T-cell (primary cell): ENCODE results near the gene PMS1. TPM values are rescaled to one million over a fixed set of nuclear protein-coding genes. Genes with fewer than 3 reads are reported as not detected.
"Not testable (repeated sequence)": the region's sequence is repeated elsewhere in the genome, so short reads cannot be mapped to it uniquely, and the experiment has no call there.

Source experiments
- ATAC-seq, 4 experiments: fragments of 200-7000 bp in 3 of 4; fragments of 150-1000 bp in 1 of 4; cut with Tn5 transposase; replicated peaks in 1 of 4; 1 replicate in 3 of 4; 2 replicates in 1 of 4; pipeline ENCODE4 v1.10.0; 2021; ENCODE audit warnings: moderate library complexity in 3 of 4, mild to moderate bottlenecking in 2 of 4, moderate number of reproducible peaks in 1 of 4
- CTCF ChIA-PET, 2 donors: fragments of 300-600 bp; sonication (Branson Sonifier 250); formaldehyde crosslinking; loops; one replicate each; lab custom pipeline; 2022; ENCODE audit warnings: antibody characterized with exemption in 2 of 2; lab: Charles Lee
- POLR2A ChIA-PET, 2 donors: fragments of 300-600 bp; sonication (Branson Sonifier 250); formaldehyde crosslinking; loops; one replicate each; lab custom pipeline; 2022; ENCODE audit warnings: antibody characterized with exemption in 2 of 2; lab: Charles Lee
- DNase-seq, 35 experiments: peaks; one replicate each; pipeline versions ENCODE4 v3.0.0 to v3.0.0-alpha.2; 2013 to 2023
- H3K27ac ChIP-seq: one replicate; pipeline ENCODE4 v1.5.1; 2013; ENCODE audit warnings: low read length
- H3K27me3 ChIP-seq, 2 experiments: replicated peaks in 1 of 2; 1 replicate in 1 of 2; 2 replicates in 1 of 2; pipeline versions ENCODE4 v1.6.1 to v1.7.0; 2013; ENCODE audit warnings: low read length in 1 of 2, mixed read lengths in 1 of 2; ENCODE audit not compliant: control insufficient read depth in 2 of 2, insufficient read depth in 2 of 2; ENCODE audit errors: extremely low read depth in 1 of 2
- H3K36me3 ChIP-seq, 2 donors: 1 replicate in 1 of 2; 2 replicates in 1 of 2; pipeline versions ENCODE4 v1.6.1 to v1.7.0; 2013; ENCODE audit warnings: low read length in 1 of 2; ENCODE audit not compliant: control insufficient read depth in 2 of 2, insufficient read depth in 1 of 2; ENCODE audit errors: extremely low read depth in 1 of 2
- H3K4me1 ChIP-seq, 2 experiments: 1 replicate in 1 of 2; 2 replicates in 1 of 2; pipeline versions ENCODE4 v1.6.1 to v1.7.0; 2013; ENCODE audit warnings: low read length in 2 of 2, mixed read lengths in 1 of 2; ENCODE audit not compliant: insufficient read depth in 2 of 2, control insufficient read depth in 1 of 2; ENCODE audit errors: extremely low read depth in 1 of 2
- H3K4me3 ChIP-seq, 2 donors: 1 replicate in 1 of 2; 2 replicates in 1 of 2; pipeline versions ENCODE4 v1.5.1 to v1.7.0; 2013; ENCODE audit warnings: mild to moderate bottlenecking in 2 of 2, low read length in 1 of 2, moderate library complexity in 1 of 2; ENCODE audit not compliant: control insufficient read depth in 1 of 2; ENCODE audit errors: extremely low read depth in 1 of 2
- H3K9me3 ChIP-seq: 2 replicates; pipeline ENCODE4 v1.7.0; 2013
- H3K27ac Mint-ChIP-seq, 2 donors: one replicate each; pipeline ENCODE4 v1.8.0; 2020 to 2021; ENCODE audit warnings: mild to moderate bottlenecking in 2 of 2, mixed read lengths in 2 of 2
- H3K27me3 Mint-ChIP-seq, 2 donors: one replicate each; pipeline ENCODE4 v1.8.0; 2021 to 2022; ENCODE audit warnings: mixed read lengths in 2 of 2
- H3K36me3 Mint-ChIP-seq: one replicate; pipeline ENCODE4 v1.8.0; 2021; ENCODE audit warnings: mixed read lengths
- H3K4me1 Mint-ChIP-seq, 3 donors: one replicate each; pipeline ENCODE4 v1.8.0; 2020 to 2022; ENCODE audit warnings: mixed read lengths in 3 of 3, mild to moderate bottlenecking in 1 of 3
- H3K4me3 Mint-ChIP-seq, 3 donors: one replicate each; pipeline ENCODE4 v1.8.0; 2020 to 2022; ENCODE audit warnings: mild to moderate bottlenecking in 3 of 3, mixed read lengths in 3 of 3, moderate library complexity in 3 of 3
- H3K9me3 Mint-ChIP-seq, 3 donors: one replicate each; pipeline ENCODE4 v1.8.0; 2020 to 2022; ENCODE audit warnings: mixed read lengths in 3 of 3
- WGBS: methylation state at CpG from one replicate; pipeline ENCODE4 v1.1.5; 2013; ENCODE audit warnings: missing lambda C conversion rate; ENCODE audit not compliant: insufficient coverage; 5-methylcytosine and 5-hydroxymethylcytosine counted together
- total RNA-seq, 35 experiments: library from RNA in 6 of 35; stranded (reverse) in 6 of 35; fragments of 120-200 nt in 1 of 35; gene quantifications; one replicate each; pipeline versions ENCODE4 v1.2.1 to v1.2.4 and lab custom pipeline; 2013 to 2026

Gene PMS1
- total RNA-seq (10 to 100 TPM; 23.1 to 30.9 (median 24.8) TPM), total RNA-seq (lab: John Stamatoyannopoulos, UW) (8.6 to 66.4 (median 24.0) reads per million in 29 experiments)
- total RNA-seq (2013) = 25.6 TPM

DNA sequence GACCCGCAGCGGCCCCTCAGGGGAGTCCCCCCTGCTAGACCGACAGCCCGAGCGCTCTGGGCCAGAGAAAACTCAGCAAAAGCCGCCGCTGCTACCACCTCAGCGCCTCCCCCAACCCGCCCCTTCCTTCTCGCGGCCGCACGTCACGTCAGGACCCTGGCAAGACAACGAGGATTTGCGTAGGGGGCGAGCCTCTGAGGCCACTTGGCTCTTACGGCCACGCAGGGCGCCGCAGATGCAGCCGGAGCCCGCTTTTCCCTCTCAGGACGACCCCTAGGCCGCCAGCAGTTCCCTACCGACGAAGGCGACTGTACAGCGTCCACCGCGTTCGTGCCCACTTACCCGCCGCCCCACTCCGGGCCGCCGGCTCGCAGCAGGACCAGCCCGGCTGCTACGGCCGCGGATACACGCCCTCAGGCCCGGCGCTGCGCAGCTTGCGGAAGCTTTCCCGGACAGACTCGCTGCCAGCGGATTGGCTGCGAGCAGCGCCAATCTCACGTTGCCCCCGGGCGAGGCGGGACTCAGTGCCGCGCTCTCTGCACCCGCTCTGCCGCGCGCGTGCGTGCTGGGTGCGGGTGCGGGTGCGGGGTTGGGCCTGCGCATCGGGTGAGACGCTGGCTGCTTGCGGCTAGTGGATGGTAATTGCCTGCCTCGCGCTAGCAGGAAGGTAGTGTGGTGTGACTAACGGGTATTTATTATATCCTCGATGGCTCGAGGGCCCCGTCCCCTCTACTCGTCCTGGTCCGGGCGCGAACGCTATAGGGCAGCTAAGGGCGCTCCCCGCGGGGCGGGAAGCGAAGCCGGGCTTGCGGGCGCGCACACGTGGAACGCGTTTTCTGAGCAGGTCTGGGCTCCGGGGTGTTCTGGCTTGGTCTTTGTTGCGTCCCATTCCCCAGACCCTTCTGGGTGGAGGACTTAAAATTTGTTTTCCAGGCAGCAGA, at the start of gene PMS1, which contains the start of gene ORMDL1:
TSS of gene PMS1 (plus strand) at position 524 of the 941 bp plus-strand sequence. CDS start 7,360 bp downstream, outside the sequence.
TSS of gene ORMDL1 (minus strand) at position 413 of the 941 bp plus-strand sequence. CDS start 1,744 bp downstream, outside the sequence.
- POLR2A ChIA-PET = interaction anchor here (0.6 to 2.3 kb wide), 4 partner anchors 21 to 344 kb away, joined by 3 to 15 read pairs (median 4); partner anchors contain the start of gene OSGEPL1 (in 2 of the 2)
- ATAC-seq (peak; percentile 92 to 95 (median 93)), DNase-seq (peak; percentile 89 to 97 (median 93))
- no peaks in the 10 kb centered on the region for H3K27me3 Mint-ChIP-seq
- CTCF ChIA-PET = interaction anchor here in 1 of 2 donors (0.6 to 3.2 kb wide), 4 partner anchors 14 to 245 kb away, joined by 3 to 29 read pairs (median 4); partner anchors contain the start of gene OSGEPL1
- H3K36me3 Mint-ChIP-seq = peaks cover 39% of the 10 kb centered on the region
- Histone ChIP-seq H3K4me3 (peak within 1 kb of the TSS; percentile 74 to 81), H3K27ac (peak within 1 kb of the TSS; percentile 94), H3K36me3 (peaks cover 0 to 13% of the 10 kb centered on the region in 2 donors), H3K9me3 (no peaks in the 10 kb centered on the region), H3K4me1 (peaks cover 16 to 21% of the 10 kb centered on the region in 2 experiments), H3K27me3 (no peaks in the 10 kb centered on the region)
- H3K4me3 Mint-ChIP-seq = peak within 1 kb of the TSS; percentile 92 to 93 (median 92)
- peak within 1 kb of the TSS; percentile 90 to 93 for H3K27ac Mint-ChIP-seq
- no peaks in the 10 kb centered on the region for H3K9me3 Mint-ChIP-seq
- under 1% methylated on average over 92 of the region's 96 CpGs for WGBS
- H3K4me1 Mint-ChIP-seq = peaks cover 57 to 67% (median 65%) of the 10 kb centered on the region in 3 donors

DNA sequence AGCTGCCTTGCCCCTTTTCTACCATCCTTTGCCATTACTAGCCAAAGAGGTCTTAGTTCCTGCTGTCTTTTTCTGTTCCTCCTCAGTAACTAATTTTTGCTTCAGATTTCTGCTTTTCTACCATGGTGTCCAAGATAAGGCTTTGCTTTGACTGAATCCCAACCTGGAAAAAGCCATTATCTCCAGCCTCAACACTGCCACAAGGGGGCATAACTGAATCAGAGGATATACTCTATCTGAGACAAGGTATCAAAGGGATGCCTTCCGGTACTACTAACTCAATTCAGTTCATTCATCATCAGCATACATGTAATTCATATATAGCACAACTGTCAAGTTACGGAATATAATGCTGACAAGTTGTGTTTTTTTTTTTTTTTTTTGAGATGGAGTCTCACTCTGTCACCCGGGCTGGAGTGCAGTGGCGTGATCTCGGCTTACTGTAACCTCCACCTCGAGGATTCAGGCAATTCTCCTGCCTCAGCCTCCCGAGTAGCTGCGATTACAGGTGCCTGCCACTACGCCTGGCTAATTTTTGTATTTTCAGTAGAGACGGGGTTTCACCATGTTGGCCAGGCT, 33.1 kb upstream of the PMS1 start:
- no peak overlapping the region for H3K4me3 ChIP-seq
- POLR2A ChIA-PET = no interaction called here
- Mint-ChIP-seq H3K27ac (no peak overlapping the region), H3K4me1 (peaks cover 0 to 3% (median 1%) of the 10 kb centered on the region in 3 donors), H3K9me3 (no peaks in the 10 kb centered on the region), H3K4me3 (no peak overlapping the region), H3K36me3 (peaks cover 31% of the 10 kb centered on the region), H3K27me3 (no peaks in the 10 kb centered on the region)
- CTCF ChIA-PET = interaction anchor here (0.7 to 4.9 kb wide), 12 partner anchors 10 to 1162 kb away, joined by 3 to 27 read pairs (median 5); partner anchors contain the start of genes OSGEPL1 (in 2 of the 2), ANKAR (in 1 of the 2) and ASNSD1 (in 1 of the 2)
- 98% methylated on average over 6 of the region's 10 CpGs for WGBS
- H3K36me3 ChIP-seq = peaks cover 3 to 48% of the 10 kb centered on the region in 2 donors
- no peak overlapping the region for H3K27ac ChIP-seq
- no peaks in the 10 kb centered on the region for H3K9me3 ChIP-seq
- ATAC-seq = peak; percentile 60 to 85 (median 66)
- DNase-seq = peak in 25 of 35 experiments; percentile 4 to 66 (median 28)
- H3K27me3 ChIP-seq = no peaks in the 10 kb centered on the region
- H3K4me1 ChIP-seq = no peaks in the 10 kb centered on the region

DNA sequence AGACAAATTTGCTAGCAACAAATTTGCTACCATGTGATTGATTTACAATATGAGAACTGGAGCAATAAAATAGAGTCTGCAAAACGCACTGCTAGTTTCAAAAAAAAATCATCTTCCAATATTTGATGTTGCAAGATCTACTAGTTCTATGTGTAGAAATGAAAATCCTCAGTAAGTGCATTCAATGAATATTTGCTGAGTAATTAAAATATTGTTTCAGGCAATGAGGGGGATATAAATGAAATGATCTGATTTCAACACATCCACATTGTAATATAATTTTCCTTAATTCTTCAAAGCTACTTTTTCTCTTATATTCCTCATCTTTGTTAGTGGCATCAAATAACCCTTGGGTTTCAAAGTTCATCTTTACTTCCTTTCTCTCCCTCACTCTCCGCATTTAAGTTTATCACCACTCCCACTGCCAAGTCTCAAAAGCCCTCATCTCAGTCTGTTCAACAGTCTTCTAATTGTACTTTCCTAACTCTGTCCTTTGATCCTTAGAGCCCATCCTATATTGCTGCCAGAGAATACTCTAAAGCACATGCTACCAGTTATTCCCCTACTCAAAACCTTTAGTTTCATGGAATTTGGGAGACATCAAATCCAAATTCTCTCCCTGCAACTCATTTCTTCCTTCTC, 27.8 kb upstream of the PMS1 start:
- DNase-seq = no peak
- Mint-ChIP-seq H3K27ac (no peak overlapping the region), H3K27me3 (no peaks in the 10 kb centered on the region), H3K36me3 (peaks cover 26% of the 10 kb centered on the region), H3K4me1 (peaks cover 0 to under 1% (median 0%) of the 10 kb centered on the region in 3 donors), H3K9me3 (no peaks in the 10 kb centered on the region), H3K4me3 (no peak overlapping the region)
- Histone ChIP-seq H3K27me3 (no peaks in the 10 kb centered on the region), H3K27ac (no peak overlapping the region), H3K4me3 (no peak overlapping the region), H3K36me3 (peaks cover 3 to 30% of the 10 kb centered on the region in 2 donors), H3K9me3 (no peaks in the 10 kb centered on the region), H3K4me1 (no peaks in the 10 kb centered on the region)
- ChIA-PET CTCF (no interaction called here), POLR2A (no interaction called here)
- no peak for ATAC-seq
- 92% methylated on average over 1 of the region's 2 CpGs for WGBS

DNA sequence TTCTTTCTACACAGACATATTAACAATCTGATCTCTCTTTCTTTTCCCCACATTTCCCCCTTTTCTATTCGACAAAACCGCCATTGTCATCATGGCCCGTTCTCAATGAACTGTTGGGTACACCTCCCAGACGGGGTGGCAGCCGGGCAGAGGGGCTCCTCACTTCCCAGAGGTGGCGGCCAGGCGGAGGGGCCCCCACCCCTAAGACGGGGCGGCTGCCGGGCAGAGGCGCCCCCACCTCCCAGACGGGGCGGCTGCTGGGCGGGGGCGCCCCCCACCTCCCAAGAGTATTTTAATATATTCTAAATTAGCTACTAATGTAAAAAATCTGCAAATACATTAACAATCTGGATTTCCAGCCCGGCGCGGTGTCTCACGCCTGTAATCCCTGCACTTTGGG, 24.1 kb upstream of the PMS1 start:
- H3K4me3 Mint-ChIP-seq, H3K4me3 ChIP-seq, H3K9me3 ChIP-seq, POLR2A ChIA-PET, DNase-seq, H3K27ac ChIP-seq, H3K27me3 ChIP-seq, ATAC-seq, H3K27me3 Mint-ChIP-seq, H3K36me3 ChIP-seq, H3K9me3 Mint-ChIP-seq, H3K27ac Mint-ChIP-seq: not testable (repeated sequence)
- peaks cover 5 to 10% of the 10 kb centered on the region in 2 experiments for H3K4me1 ChIP-seq
- Mint-ChIP-seq H3K36me3 (peaks cover 10% of the 10 kb centered on the region), H3K4me1 (peaks cover 11 to 13% (median 11%) of the 10 kb centered on the region in 3 donors)
- CTCF ChIA-PET = interaction anchor here (1.5 to 4.0 kb wide), 3 partner anchors 10 to 98 kb away, joined by 5 to 27 read pairs (median 5); partner anchors contain the start of gene ASNSD1 (in 1 of the 2)
- WGBS = 96% methylated on average over 7 of the region's 19 CpGs

DNA sequence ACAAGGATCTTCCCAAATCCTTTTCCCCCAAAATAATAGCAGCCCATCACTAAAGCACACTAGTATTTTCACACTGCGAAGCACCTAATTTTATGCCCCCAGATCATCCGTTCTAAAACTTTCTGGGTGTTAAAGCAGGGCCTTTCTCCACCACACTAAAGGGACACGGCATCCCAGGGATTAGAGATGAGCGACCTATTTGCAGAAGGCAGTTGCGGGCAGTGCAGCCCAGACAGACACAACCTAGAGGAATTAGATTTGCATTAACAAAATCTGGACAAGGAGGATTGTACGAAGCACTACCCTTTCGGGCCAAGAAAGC, 22.1 kb upstream of the PMS1 start:
- no peaks in the 10 kb centered on the region for H3K9me3 ChIP-seq
- peaks cover 11 to 13% (median 11%) of the 10 kb centered on the region in 3 donors for H3K4me1 Mint-ChIP-seq
- no peaks in the 10 kb centered on the region for H3K9me3 Mint-ChIP-seq
- no peaks in the 10 kb centered on the region for H3K27me3 Mint-ChIP-seq
- peak overlapping the region; percentile 95 for H3K27ac ChIP-seq
- POLR2A ChIA-PET = interaction anchor here (0.6 to 1.9 kb wide), 12 partner anchors 17 to 741 kb away, joined by 3 to 15 read pairs (median 6); partner anchors contain the start of genes ORMDL1 (in 2 of the 2), PMS1 (in 2 of the 2), ANKAR (in 1 of the 2) and ASNSD1 (in 1 of the 2)
- CTCF ChIA-PET = interaction anchor here (0.5 to 4.0 kb wide), 38 partner anchors 9 to 645 kb away, joined by 3 to 41 read pairs (median 5); partner anchors contain the start of genes ANKAR (in 1 of the 2), ASNSD1 (in 1 of the 2), ORMDL1 (in 1 of the 2) and PMS1 (in 1 of the 2)
- peaks cover 5 to 10% of the 10 kb centered on the region in 2 experiments for H3K4me1 ChIP-seq
- H3K27me3 ChIP-seq = no peaks in the 10 kb centered on the region
- peak overlapping the region; percentile 92 to 98 (median 93) for H3K4me3 Mint-ChIP-seq
- ATAC-seq (peak in 1 of 4 experiments; percentile 21), DNase-seq (no peak)
- WGBS = 0% methylated on average over 5 of the region's 7 CpGs
- peak overlapping the region; percentile 94 to 98 for H3K4me3 ChIP-seq
- H3K36me3 ChIP-seq = peaks cover 0 to 7% of the 10 kb centered on the region in 2 donors
- H3K27ac Mint-ChIP-seq = peak overlapping the region; percentile 96 to 98
- H3K36me3 Mint-ChIP-seq = peaks cover 15% of the 10 kb centered on the region
